H1 (cell line): Measurements from ENCODE around the gene SH3D19. TPM values are rescaled to one million over a fixed set of nuclear protein-coding genes. Genes with fewer than 3 reads are reported as not detected.

ENCODE experiments used
- ATF3 ChIP-seq: IDR thresholded peaks from 2 replicates; pipeline ENCODE4 v1.6.1; 2011; ENCODE audit warnings: low read depth, mild to moderate bottlenecking, low read length; ENCODE audit not compliant: insufficient read depth
- BRCA1 ChIP-seq: IDR thresholded peaks from 2 replicates; pipeline ENCODE4 v1.6.1; 2012; ENCODE audit warnings: low read depth, low read length, improper control_type of control experiment
- CEBPB ChIP-seq: IDR thresholded peaks from 2 replicates; pipeline ENCODE4 v1.6.1; 2012; ENCODE audit warnings: low read depth, low read length
- CTBP2 ChIP-seq: IDR thresholded peaks from 2 replicates; pipeline ENCODE4 v1.7.0; 2011; ENCODE audit warnings: borderline replicate concordance, mild to moderate bottlenecking, moderate library complexity, mixed read lengths, low read length; ENCODE audit not compliant: insufficient read depth, insufficient read length
- GABPA ChIP-seq: IDR thresholded peaks from 2 replicates; pipeline ENCODE4 v1.6.1; 2011; ENCODE audit warnings: mild to moderate bottlenecking, low read length, moderate library complexity, borderline replicate concordance; ENCODE audit not compliant: insufficient read depth
- RAD21 ChIP-seq, 2 experiments: IDR thresholded peaks in 1 of 2; conservative IDR thresholded peaks in 1 of 2; 2 replicates each; pipeline ENCODE4 v1.6.1; 2011; ENCODE audit warnings: low read depth in 2 of 2, low read length in 2 of 2, improper control_type of control experiment in 1 of 2, inconsistent platforms in 1 of 2, mild to moderate bottlenecking in 1 of 2, moderate library complexity in 1 of 2
- RBBP5 ChIP-seq: IDR thresholded peaks from 2 replicates; pipeline ENCODE4 v1.7.1; 2012; ENCODE audit warnings: low read depth, mild to moderate bottlenecking, inconsistent platforms, low read length, moderate library complexity, borderline replicate concordance
- SUZ12 ChIP-seq: fragments of 200-600 bp; sonication (generic); IDR thresholded peaks from 2 replicates; pipeline ENCODE4 v1.6.1; 2012; ENCODE audit warnings: mild to moderate bottlenecking, inconsistent platforms, low read length, moderate library complexity, mixed read lengths
- ZNF274 ChIP-seq: IDR thresholded peaks from 2 replicates; pipeline ENCODE4 v1.7.0; 2012; ENCODE audit warnings: low read length, borderline replicate concordance; ENCODE audit errors: extremely low read depth
- polyA plus RNA-seq, 7 experiments: library from polyadenylated mRNA; depleted of rRNA in 3 of 7; stranded (reverse) in 5 of 7; unstranded in 2 of 7; fragments of >200 nt in 5 of 7; fragments of 200-250 nt in 2 of 7; gene quantifications; 1 replicate in 5 of 7; 2 replicates in 1 of 7; 4 replicates in 1 of 7; pipeline versions ENCODE4 v1.2.1 to v1.2.3, GENCODE V29; 2011 to 2013; ENCODE audit warnings: missing spikeins in 2 of 7, mixed read lengths in 2 of 7
- total RNA-seq: library from RNA; stranded (reverse); fragmentation: NEBNext Ultra II Directional; extraction: Animal tissue kit (Norgen Biotek cat#: 25700); gene quantifications from 2 replicates; pipeline ENCODE4 v1.2.1, GENCODE V29; 2021

Gene SH3D19
- total and polyA plus RNA-seq, 2 of the 8 experiments (the other 6 are each of a cell fraction or from before 2014, with no cell fraction given), result 11.7 to 51.3 TPM

DNA sequence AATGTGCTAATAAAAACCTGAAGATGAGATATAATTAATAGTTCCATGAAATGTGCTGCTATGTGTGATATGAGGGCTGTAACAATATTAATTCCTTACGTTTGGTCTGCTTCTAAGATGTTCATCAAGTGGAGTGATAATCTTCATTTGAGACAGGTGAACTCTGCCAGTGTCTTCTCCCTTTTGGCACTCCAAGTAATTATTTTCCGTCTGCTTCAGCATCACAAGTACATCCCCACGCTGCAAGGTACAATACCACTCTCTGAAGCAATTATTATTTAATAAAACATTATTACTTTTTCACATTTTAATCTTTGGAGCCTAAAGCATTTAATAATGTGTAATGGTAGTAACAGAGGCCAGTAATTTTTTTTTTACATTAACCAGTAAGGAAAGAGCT lies 181.6 kb downstream of the SH3D19 start (continued):
- no peak for TF ChIP-seq ATF3
- no peak for TF ChIP-seq SUZ12
- no peak for TF ChIP-seq CEBPB
- no peak for TF ChIP-seq GABPA
- TF ChIP-seq ZNF274, result no peak
- TF ChIP-seq CTBP2, result no peak
- TF ChIP-seq RAD21 (IDR thresholded peaks at IDR 0.05 in 1 of 2, conservative IDR thresholded peaks at IDR 0.05 in 1 of 2; ENCODE audit: low read depth in 2 of 2, low read length in 2 of 2), result no peak
- TF ChIP-seq RBBP5, result no peak
- TF ChIP-seq BRCA1, result no peak
